ENCODE results near the gene CTSO. TPM values are rescaled to one million over a fixed set of nuclear protein-coding genes. Genes with fewer than 3 reads are reported as not detected.

CTSO gene
- 7.6 TPM in 3 replicates for total RNA-seq

- H3K4me1 Mint-ChIP-seq, result peaks cover 14% of the 10 kb centered on the region
- peaks cover 4% of the 10 kb centered on the region for H3K9me3 Mint-ChIP-seq
- H3K27ac Mint-ChIP-seq, result peak within 1 kb of the TSS; percentile 99
- peak within 1 kb of the TSS; percentile 92 for H3K4me3 Mint-ChIP-seq
- TF ChIP-seq CTCF (IDR thresholded peaks at IDR 0.05; ENCODE audit: unreplicated experiment), result peak; percentile 50
- H3K36me3 Mint-ChIP-seq, result no peaks in the 10 kb centered on the region
- DNase-seq (ENCODE audit: low spot score in 2 of 2, unreplicated experiment in 2 of 2), result peak in 1 of 2 experiments; percentile 49
- H3K27me3 Mint-ChIP-seq (ENCODE audit: low read depth), result no peaks in the 10 kb centered on the region
Measured at GRCh38 chr4:155953151-155954117, at the start of gene CTSO. CTSO (minus strand) TSS chr4:155953866; CDS start chr4:155953847, 19 bp downstream.

- DNase-seq (ENCODE audit: low spot score in 2 of 2, unreplicated experiment in 2 of 2), result no peak
- Mint-ChIP-seq H3K36me3 (peaks cover under 1% of the 10 kb centered on the region), H3K4me1 (no peaks in the 10 kb centered on the region), H3K9me3 (peaks cover 23% of the 10 kb centered on the region), H3K27me3 (ENCODE audit: low read depth) (no peaks in the 10 kb centered on the region), H3K27ac (no peak overlapping the region), H3K4me3 (no peak overlapping the region)
- TF ChIP-seq CTCF (IDR thresholded peaks at IDR 0.05; ENCODE audit: unreplicated experiment), result no peak
Measured at GRCh38 chr4:156000491-156000890, 46.8 kb upstream of the CTSO start.

GRCh38 chr4:155999725-156000124 lies 46.1 kb upstream of the CTSO start:
- H3K27ac Mint-ChIP-seq, result no peak overlapping the region
- H3K4me3 Mint-ChIP-seq, result no peak overlapping the region
- H3K4me1 Mint-ChIP-seq, result no peaks in the 10 kb centered on the region
- H3K9me3 Mint-ChIP-seq, result peaks cover 18% of the 10 kb centered on the region
- DNase-seq (ENCODE audit: low spot score in 2 of 2, unreplicated experiment in 2 of 2), result no peak
- no peaks in the 10 kb centered on the region for H3K36me3 Mint-ChIP-seq
- no peaks in the 10 kb centered on the region for H3K27me3 Mint-ChIP-seq (ENCODE audit: low read depth)
- no peak for TF ChIP-seq CTCF (IDR thresholded peaks at IDR 0.05; ENCODE audit: unreplicated experiment)

DNA sequence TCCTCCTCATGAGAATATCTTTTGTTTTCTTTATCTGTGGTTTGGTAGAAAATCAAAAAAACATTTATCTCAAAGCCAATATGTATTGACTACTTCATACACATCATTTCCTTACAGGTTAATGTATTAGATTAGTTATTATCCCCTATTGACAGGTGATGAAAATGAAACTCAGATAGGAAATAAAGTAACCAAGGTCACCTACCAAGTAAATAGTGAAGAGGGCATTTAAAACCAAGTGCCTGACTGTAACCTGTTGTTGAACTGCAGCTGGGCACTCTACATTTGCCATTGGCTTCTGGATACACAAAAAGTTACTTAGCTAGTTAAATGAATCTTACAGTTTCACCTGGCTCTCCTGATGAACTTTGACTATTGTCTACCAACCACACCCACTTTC lies 41.4 kb upstream of the CTSO start:
- DNase-seq (ENCODE audit: low spot score in 2 of 2, unreplicated experiment in 2 of 2), result no peak
- TF ChIP-seq CTCF (IDR thresholded peaks at IDR 0.05; ENCODE audit: unreplicated experiment), result no peak
- Mint-ChIP-seq H3K4me3 (no peak overlapping the region), H3K9me3 (peaks cover 14% of the 10 kb centered on the region), H3K27ac (no peak overlapping the region), H3K27me3 (ENCODE audit: low read depth) (no peaks in the 10 kb centered on the region), H3K4me1 (peaks cover under 1% of the 10 kb centered on the region), H3K36me3 (no peaks in the 10 kb centered on the region)

DNA sequence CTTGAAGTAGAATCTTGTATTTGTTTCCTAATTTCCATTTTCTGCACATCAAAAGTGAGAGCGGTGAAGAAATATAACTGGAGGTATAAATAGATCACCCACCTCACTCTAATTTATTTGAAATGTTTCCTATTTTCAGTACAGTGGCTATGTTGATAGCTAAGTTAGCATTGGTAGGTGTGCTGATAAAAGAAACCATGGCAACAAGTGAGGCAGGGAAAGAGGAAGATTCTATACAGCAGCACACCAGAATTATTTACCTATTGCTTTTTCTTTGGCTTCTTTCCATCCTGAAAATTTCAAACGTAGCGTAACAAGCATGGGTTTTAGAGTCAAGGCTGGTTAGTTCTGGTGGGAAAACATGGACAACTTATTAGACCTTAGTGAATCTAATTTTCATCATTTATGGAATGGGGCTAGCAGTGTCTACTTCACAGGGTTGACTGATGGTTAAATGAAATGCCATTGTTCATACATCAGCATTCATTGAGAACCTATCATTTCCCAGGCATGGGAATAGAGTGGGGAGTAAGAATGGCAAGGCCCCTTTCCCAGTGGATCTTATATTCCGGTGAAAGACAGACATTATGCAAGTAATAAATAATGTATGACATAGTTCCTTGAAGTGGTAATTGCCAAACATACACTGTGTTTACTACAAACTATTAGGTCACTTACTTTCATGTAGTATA lies 30.6 kb upstream of the CTSO start:
- Mint-ChIP-seq H3K9me3 (peaks cover 17% of the 10 kb centered on the region), H3K27me3 (ENCODE audit: low read depth) (no peaks in the 10 kb centered on the region), H3K4me3 (no peak overlapping the region), H3K4me1 (peaks cover 31% of the 10 kb centered on the region), H3K27ac (no peak overlapping the region), H3K36me3 (peaks cover 5% of the 10 kb centered on the region)
- no peak for TF ChIP-seq CTCF (IDR thresholded peaks at IDR 0.05; ENCODE audit: unreplicated experiment)
- no peak for DNase-seq (ENCODE audit: low spot score in 2 of 2, unreplicated experiment in 2 of 2)

Data from mesothelial cell of epicardium (in vitro differentiated cells).